AG04449 (cell line): Measurements from ENCODE around the gene COX8C.

Experiments
- CTCF ChIA-PET: fragments of 350-600 bp; formaldehyde crosslinking; extraction: SDS; loops from one replicate; lab custom pipeline; 2021; ENCODE audit warnings: antibody characterized with exemption; lab: Yijun Ruan, JAX
- POLR2A ChIA-PET: fragments of 400-600, 350-600 bp; formaldehyde crosslinking; extraction: SDS; loops from one replicate; lab custom pipeline; 2020; ENCODE audit warnings: antibody characterized with exemption, inconsistent platforms; lab: Yijun Ruan, JAX
- DNase-seq: peaks from one replicate; pipeline ENCODE4 v3.0.0-alpha.2; 2010; ENCODE audit warnings: low read depth, low spot score
- H3K4me3 ChIP-seq: 2 replicates; pipeline ENCODE4 v1.5.1; 2011; ENCODE audit warnings: low read depth, mild to moderate bottlenecking, control low read depth, low read length
- TF ChIP-seq, protein P1 (sequence below): IDR thresholded peaks from one replicate; pipeline ENCODE4 v1.5.1; 2011; ENCODE audit warnings: mild to moderate bottlenecking, moderate library complexity, low read length, control low read depth, inconsistent platforms; ENCODE audit not compliant: insufficient read depth; ENCODE audit errors: missing control alignments

Gene COX8C

DNA sequence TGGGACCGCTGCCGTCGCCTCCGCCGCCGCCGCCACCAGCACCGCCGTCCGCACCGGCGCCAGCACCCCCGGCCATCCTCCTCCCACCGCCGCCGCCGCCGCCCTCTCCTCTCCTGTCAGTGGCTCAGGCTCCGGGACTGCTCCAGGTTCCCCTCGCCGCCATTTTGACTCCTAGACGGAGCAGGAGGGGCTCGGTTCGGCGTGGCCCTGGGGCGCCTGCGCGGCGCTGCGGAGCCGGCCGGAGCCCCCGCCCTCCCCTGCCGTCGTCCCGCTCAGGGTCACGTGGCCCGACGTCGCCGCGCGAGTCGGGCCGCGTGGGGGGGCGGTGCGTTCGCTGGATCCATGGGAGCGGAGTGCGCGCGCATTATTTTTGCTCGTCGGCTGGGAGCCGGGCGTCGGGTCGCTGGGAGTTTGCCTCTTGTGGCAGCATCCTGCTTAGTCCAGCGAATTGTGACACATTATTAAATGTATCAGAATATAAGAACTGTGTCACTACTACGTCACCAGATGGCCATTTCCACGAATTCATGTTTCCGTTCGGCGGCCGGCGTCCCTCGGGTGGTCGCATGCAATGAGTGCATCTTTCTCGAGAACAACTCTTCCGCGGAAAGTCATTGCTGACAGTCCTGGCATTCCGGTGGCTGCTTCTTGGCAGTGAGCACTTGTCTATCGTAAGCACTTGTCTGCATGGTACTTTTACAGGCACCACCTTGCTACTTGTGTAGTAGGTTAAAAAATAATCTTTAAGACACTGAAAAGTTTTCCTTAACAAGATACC, 13.9 kb upstream of the COX8C start, which contains the start of gene BTBD7:
TSS of gene BTBD7 (minus strand) at position 184 of the 778 bp plus-strand sequence. CDS start 36,985 bp downstream, outside the sequence.
- TF ChIP-seq, protein P1, sequence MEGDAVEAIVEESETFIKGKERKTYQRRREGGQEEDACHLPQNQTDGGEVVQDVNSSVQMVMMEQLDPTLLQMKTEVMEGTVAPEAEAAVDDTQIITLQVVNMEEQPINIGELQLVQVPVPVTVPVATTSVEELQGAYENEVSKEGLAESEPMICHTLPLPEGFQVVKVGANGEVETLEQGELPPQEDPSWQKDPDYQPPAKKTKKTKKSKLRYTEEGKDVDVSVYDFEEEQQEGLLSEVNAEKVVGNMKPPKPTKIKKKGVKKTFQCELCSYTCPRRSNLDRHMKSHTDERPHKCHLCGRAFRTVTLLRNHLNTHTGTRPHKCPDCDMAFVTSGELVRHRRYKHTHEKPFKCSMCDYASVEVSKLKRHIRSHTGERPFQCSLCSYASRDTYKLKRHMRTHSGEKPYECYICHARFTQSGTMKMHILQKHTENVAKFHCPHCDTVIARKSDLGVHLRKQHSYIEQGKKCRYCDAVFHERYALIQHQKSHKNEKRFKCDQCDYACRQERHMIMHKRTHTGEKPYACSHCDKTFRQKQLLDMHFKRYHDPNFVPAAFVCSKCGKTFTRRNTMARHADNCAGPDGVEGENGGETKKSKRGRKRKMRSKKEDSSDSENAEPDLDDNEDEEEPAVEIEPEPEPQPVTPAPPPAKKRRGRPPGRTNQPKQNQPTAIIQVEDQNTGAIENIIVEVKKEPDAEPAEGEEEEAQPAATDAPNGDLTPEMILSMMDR, result no peak
- CTCF ChIA-PET, result no interaction called here
- peak within 1 kb of the TSS; percentile 84 for H3K4me3 ChIP-seq
- POLR2A ChIA-PET, result no interaction called here
- DNase-seq, result peak; percentile 46

- TF ChIP-seq, protein P1, result no peak
- peak overlapping the region; percentile 84 for H3K4me3 ChIP-seq
- DNase-seq, result no peak
- POLR2A ChIA-PET, result no interaction called here
- CTCF ChIA-PET, result interaction anchor here (0.9 to 1.1 kb wide), 2 partner anchors 126 to 221 kb away, joined by 3 read pairs; no protein-coding TSS in a partner anchor
Measured at GRCh38 chr14:93333631-93334103, 13.3 kb upstream of the COX8C start.

- POLR2A ChIA-PET, result no interaction called here
- H3K4me3 ChIP-seq, result no peak overlapping the region
- CTCF ChIA-PET, result no interaction called here
- DNase-seq, result no peak
- TF ChIP-seq, protein P1, result no peak
Measured at GRCh38 chr14:93337143-93337753, 9.7 kb upstream of the COX8C start.

DNA sequence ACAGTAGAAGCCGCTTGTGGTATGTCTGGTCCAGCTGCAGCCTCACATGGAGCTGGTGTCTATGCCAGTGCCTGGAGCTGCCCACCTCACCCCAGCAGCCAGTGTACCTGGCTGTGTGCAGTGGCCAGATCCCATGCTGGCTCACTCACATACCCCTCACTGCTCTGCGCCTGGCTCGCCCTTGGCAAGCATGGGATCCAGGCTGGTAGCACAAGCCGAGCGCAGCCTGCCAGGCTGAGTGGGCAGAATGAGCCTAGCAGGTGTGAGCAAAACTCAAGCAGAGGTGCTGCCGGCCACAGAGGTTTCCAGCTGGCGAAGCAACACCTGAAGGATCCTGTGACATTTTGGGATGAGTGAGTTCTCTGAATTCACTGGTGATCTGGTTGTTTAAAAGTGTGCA, 9.1 kb upstream of the COX8C start:
- no peak overlapping the region for H3K4me3 ChIP-seq
- DNase-seq, result no peak
- ChIA-PET POLR2A (no interaction called here), CTCF (no interaction called here)
- TF ChIP-seq, protein P1, result no peak

- ChIA-PET CTCF (interaction anchor here (1.2 kb wide), 1 partner anchor 8 kb away, joined by 3 read pairs; no protein-coding TSS in a partner anchor), POLR2A (no interaction called here)
- TF ChIP-seq, protein P1, result no peak
- DNase-seq, result no peak
- no peak overlapping the region for H3K4me3 ChIP-seq
Measured at GRCh38 chr14:93343266-93343665, 3.7 kb upstream of the COX8C start.

DNA sequence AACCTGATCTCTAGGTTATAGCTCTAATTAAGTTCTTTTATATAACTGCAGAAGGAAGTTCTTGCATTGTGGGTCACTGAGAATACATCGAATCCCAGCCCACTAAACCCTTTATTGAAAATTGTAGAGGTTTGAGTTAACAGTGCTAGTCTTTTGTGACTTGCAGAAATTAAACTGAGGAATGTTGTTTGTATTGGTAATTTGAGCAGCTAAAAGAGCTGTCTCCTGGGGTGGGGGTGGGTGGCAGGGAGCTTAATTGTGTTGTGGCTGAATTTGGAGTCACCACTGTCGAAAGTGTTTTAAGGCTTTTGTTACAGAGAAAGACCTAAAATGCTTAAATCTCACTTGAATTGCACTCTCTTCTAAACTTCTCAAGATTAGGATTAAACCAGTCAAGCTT, 3.2 kb upstream of the COX8C start:
- CTCF ChIA-PET, result interaction anchor here (1.2 kb wide), 1 partner anchor 9 kb away, joined by 3 read pairs; no protein-coding TSS in a partner anchor
- H3K4me3 ChIP-seq, result no peak overlapping the region
- POLR2A ChIA-PET, result no interaction called here
- DNase-seq, result no peak
- TF ChIP-seq, protein P1, result no peak
